HepG2 (cell line): ENCODE results near the gene OSCP1. TPM values are rescaled to one million over a fixed set of nuclear protein-coding genes. Genes with fewer than 3 reads are reported as not detected.

Source experiments
- ATAC-seq: fragments of 200-7000 bp; cut with Tn5 transposase; 3 replicates; pipeline ENCODE4 v1.9.1; 2020; ENCODE audit warnings: mild to moderate bottlenecking, moderate library complexity
- BruUV-seq: library from RNA; stranded (reverse); fragments of 400-500 nt; replicated peaks from 2 replicates; lab custom pipeline; 2021; lab: Mats Ljungman, UMichigan
- CTCF ChIA-PET: fragments of 300-600 bp; formaldehyde crosslinking; extraction: SDS; loops from one replicate; lab custom pipeline; 2021; ENCODE audit warnings: low total read pairs, inconsistent platforms, low intra/inter-chr PET ratio; lab: Yijun Ruan, JAX
- POLR2A ChIA-PET: fragments of 350-600 bp; sonication (Branson Sonifier 250); formaldehyde crosslinking; loops from one replicate; lab custom pipeline; 2020; ENCODE audit warnings: antibody characterized with exemption, inconsistent platforms; lab: Yijun Ruan, JAX
- DNase-seq: peaks from one replicate; pipeline ENCODE4 v3.0.0-alpha.2; 2015; ENCODE audit warnings: low spot score
- FAIRE-seq: peaks from 3 replicates; lab custom pipeline; 2011; peaks lifted over from hg19 to GRCh38; lab: Jason Lieb, UNC
- H2AFZ ChIP-seq: one replicate; pipeline ENCODE4 v1.6.1; 2011; ENCODE audit warnings: low read length, inconsistent platforms
- H3K27ac ChIP-seq: fragments of 300-600 bp; 3 replicates; pipeline ENCODE4 v1.8.0; 2011; ENCODE audit warnings: mixed run types, mild to moderate bottlenecking, mixed read lengths, low read length, inconsistent platforms; ENCODE audit not compliant: insufficient read depth; ENCODE audit errors: extremely low read length
- H3K27me3 ChIP-seq, 2 experiments: fragments of 200-600 bp in 1 of 2; 2 replicates in 1 of 2; 3 replicates in 1 of 2; pipeline versions ENCODE4 v1.6.0 to v1.8.0; 2011; ENCODE audit warnings: low read length in 2 of 2, mild to moderate bottlenecking in 2 of 2, moderate library complexity in 2 of 2, inconsistent platforms in 1 of 2; ENCODE audit not compliant: insufficient read depth in 2 of 2, control insufficient read depth in 1 of 2
- H3K36me3 ChIP-seq, 2 experiments: fragments of 200-600 bp in 1 of 2; replicated peaks in 1 of 2; 2 replicates in 1 of 2; 3 replicates in 1 of 2; pipeline versions ENCODE4 v1.5.1 to v1.8.0; 2011; ENCODE audit warnings: low read length in 2 of 2, inconsistent platforms in 1 of 2; ENCODE audit not compliant: insufficient read depth in 2 of 2, control insufficient read depth in 1 of 2
- H3K4me1 ChIP-seq: 2 replicates; pipeline ENCODE4 v1.5.1; 2012; ENCODE audit warnings: low read length, inconsistent platforms; ENCODE audit not compliant: insufficient read depth
- H3K4me2 ChIP-seq: 2 replicates; pipeline ENCODE4 v1.6.0; 2011; ENCODE audit warnings: low read depth, low read length, inconsistent platforms
- H3K4me3 ChIP-seq, 3 experiments: fragments of 200-600 bp in 1 of 3; sonication (generic), shearing (Covaris generic) in 1 of 3; replicated peaks in 1 of 3; 2 replicates each; pipeline ENCODE4 v1.5.1; 2011 to 2016; ENCODE audit warnings: low read length in 3 of 3, inconsistent platforms in 2 of 3, low read depth in 2 of 3, mild to moderate bottlenecking in 2 of 3, control low read depth in 1 of 3, mixed read lengths in 1 of 3; ENCODE audit not compliant: insufficient read depth in 1 of 3
- H3K79me2 ChIP-seq: one replicate; pipeline ENCODE4 v1.6.1; 2011; ENCODE audit warnings: low read length, inconsistent platforms; ENCODE audit not compliant: insufficient read depth
- H3K9ac ChIP-seq: 2 replicates; pipeline ENCODE4 v1.6.0; 2011; ENCODE audit warnings: mild to moderate bottlenecking, low read depth, low read length, inconsistent platforms; ENCODE audit not compliant: insufficient read depth
- H3K9me3 ChIP-seq: 2 replicates; pipeline ENCODE4 v1.5.1; 2012; ENCODE audit warnings: mild to moderate bottlenecking, low read length
- H4K20me1 ChIP-seq: 2 replicates; pipeline ENCODE4 v1.6.0; 2011; ENCODE audit warnings: inconsistent platforms, mild to moderate bottlenecking, low read length, moderate library complexity; ENCODE audit not compliant: insufficient read depth
- ATRX ChIP-seq: sonication (generic); formaldehyde crosslinking; IDR thresholded peaks from 2 replicates; pipeline ENCODE4 v1.4.0; 2020; ENCODE audit warnings: missing genetic modification reagents, borderline replicate concordance
- CSRNP1 ChIP-seq: sonication (generic); formaldehyde crosslinking; IDR thresholded peaks from 2 replicates; pipeline ENCODE4 v1.8.1; 2023; ENCODE audit warnings: mild to moderate bottlenecking, missing genetic modification reagents
- HINFP ChIP-seq: sonication (generic); formaldehyde crosslinking; IDR thresholded peaks from 2 replicates; pipeline ENCODE4 v1.4.0; 2020; ENCODE audit warnings: low read depth, mild to moderate bottlenecking, missing genetic modification reagents
- KLF16 ChIP-seq, 2 experiments: sonication (generic) in 1 of 2; formaldehyde crosslinking in 1 of 2; IDR thresholded peaks; 2 replicates each; pipeline versions ENCODE4 v1.6.1 to v1.8.0; 2016 to 2023; ENCODE audit warnings: missing genetic modification reagents in 2 of 2, missing compliant biosample characterization in 1 of 2
- TARDBP ChIP-seq: sonication (generic); formaldehyde crosslinking; IDR thresholded peaks from 2 replicates; pipeline ENCODE4 v1.8.0; 2022; ENCODE audit warnings: mild to moderate bottlenecking, missing genetic modification reagents
- ZNF234 ChIP-seq: sonication (generic); formaldehyde crosslinking; conservative IDR thresholded peaks from 2 replicates; pipeline ENCODE4 v1.5.1; 2020; ENCODE audit warnings: mild to moderate bottlenecking, missing genetic modification reagents
- WGBS: methylation state at CpG from one replicate; pipeline ENCODE4 v1.1.6; 2017; ENCODE audit warnings: low lambda C conversion rate; 5-methylcytosine and 5-hydroxymethylcytosine counted together
- in situ Hi-C: cut with HindIII; loops from 2 replicates; pipeline ENCODE4 v1.10.0; 2017; ENCODE audit warnings: low pct_unique_long_range_greater_than_20kb; ENCODE audit not compliant: extremely low pct_ligation_motif_present
- intact Hi-C: fragments of 100-400 bp; cut with micrococcal nuclease; formaldehyde crosslinking; loops from one replicate; pipeline ENCODE4 v1.10.0; 2022; ENCODE audit not compliant: unreplicated experiment
- polyA plus RNA-seq, 8 experiments: library from polyadenylated mRNA; depleted of rRNA in 3 of 8; stranded (reverse) in 7 of 8; unstranded in 1 of 8; fragments of >200 nt; fragmentation: Illumina TruSeq in 4 of 8; extraction: Trizol in 4 of 8; gene quantifications; 2 replicates each; pipeline versions ENCODE4 v1.2.1 to v1.2.3, GENCODE V29; 2011 to 2016; ENCODE audit warnings: low read depth in 4 of 8, missing spikeins in 1 of 8, mixed read lengths in 1 of 8; ENCODE audit not compliant: insufficient read depth in 1 of 8
- total RNA-seq, 5 experiments: library from RNA; depleted of rRNA; stranded (reverse); fragments of >200 nt; fragmentation: Illumina TruSeq; extraction: Trizol; gene quantifications; 2 replicates each; pipeline ENCODE4 v1.2.3, GENCODE V29; 2016; ENCODE audit warnings: low read depth in 1 of 5
- TF ChIP-seq, protein P1 (sequence below): sonication (generic); formaldehyde crosslinking; IDR thresholded peaks from 2 replicates; pipeline ENCODE4 v1.4.0; 2020; ENCODE audit warnings: missing genetic modification reagents, borderline replicate concordance
- TF ChIP-seq, protein P2 (sequence below), 2 experiments: fragments of 450-650 bp in 1 of 2; sonication (generic) in 1 of 2; formaldehyde crosslinking; IDR thresholded peaks; 2 replicates each; pipeline versions ENCODE4 v1.5.0 to v1.8.0; 2020 to 2022; ENCODE audit warnings: mild to moderate bottlenecking in 1 of 2, missing genetic modification reagents in 1 of 2

Gene OSCP1
- total and polyA plus RNA-seq, 2 of the 13 experiments (the other 11 are each of a cell fraction or from before 2014, with no cell fraction given): 0.60 to 0.84 TPM

- in situ Hi-C loops: no loop called here
- H3K4me1 ChIP-seq: peaks cover 14% of the 10 kb centered on the region
- no peaks in the 10 kb centered on the region for H3K36me3 ChIP-seq
- TF ChIP-seq KLF16 (CRISPR knock-in tag; IDR thresholded peaks at IDR 0.05) (no peak), ZNF234 (CRISPR knock-in tag) (no peak), ATRX (CRISPR knock-in tag) (no peak), HINFP (CRISPR knock-in tag) (no peak), TARDBP (CRISPR knock-in tag) (no peak), CSRNP1 (CRISPR knock-in tag) (no peak)
- TF ChIP-seq, protein P1, sequence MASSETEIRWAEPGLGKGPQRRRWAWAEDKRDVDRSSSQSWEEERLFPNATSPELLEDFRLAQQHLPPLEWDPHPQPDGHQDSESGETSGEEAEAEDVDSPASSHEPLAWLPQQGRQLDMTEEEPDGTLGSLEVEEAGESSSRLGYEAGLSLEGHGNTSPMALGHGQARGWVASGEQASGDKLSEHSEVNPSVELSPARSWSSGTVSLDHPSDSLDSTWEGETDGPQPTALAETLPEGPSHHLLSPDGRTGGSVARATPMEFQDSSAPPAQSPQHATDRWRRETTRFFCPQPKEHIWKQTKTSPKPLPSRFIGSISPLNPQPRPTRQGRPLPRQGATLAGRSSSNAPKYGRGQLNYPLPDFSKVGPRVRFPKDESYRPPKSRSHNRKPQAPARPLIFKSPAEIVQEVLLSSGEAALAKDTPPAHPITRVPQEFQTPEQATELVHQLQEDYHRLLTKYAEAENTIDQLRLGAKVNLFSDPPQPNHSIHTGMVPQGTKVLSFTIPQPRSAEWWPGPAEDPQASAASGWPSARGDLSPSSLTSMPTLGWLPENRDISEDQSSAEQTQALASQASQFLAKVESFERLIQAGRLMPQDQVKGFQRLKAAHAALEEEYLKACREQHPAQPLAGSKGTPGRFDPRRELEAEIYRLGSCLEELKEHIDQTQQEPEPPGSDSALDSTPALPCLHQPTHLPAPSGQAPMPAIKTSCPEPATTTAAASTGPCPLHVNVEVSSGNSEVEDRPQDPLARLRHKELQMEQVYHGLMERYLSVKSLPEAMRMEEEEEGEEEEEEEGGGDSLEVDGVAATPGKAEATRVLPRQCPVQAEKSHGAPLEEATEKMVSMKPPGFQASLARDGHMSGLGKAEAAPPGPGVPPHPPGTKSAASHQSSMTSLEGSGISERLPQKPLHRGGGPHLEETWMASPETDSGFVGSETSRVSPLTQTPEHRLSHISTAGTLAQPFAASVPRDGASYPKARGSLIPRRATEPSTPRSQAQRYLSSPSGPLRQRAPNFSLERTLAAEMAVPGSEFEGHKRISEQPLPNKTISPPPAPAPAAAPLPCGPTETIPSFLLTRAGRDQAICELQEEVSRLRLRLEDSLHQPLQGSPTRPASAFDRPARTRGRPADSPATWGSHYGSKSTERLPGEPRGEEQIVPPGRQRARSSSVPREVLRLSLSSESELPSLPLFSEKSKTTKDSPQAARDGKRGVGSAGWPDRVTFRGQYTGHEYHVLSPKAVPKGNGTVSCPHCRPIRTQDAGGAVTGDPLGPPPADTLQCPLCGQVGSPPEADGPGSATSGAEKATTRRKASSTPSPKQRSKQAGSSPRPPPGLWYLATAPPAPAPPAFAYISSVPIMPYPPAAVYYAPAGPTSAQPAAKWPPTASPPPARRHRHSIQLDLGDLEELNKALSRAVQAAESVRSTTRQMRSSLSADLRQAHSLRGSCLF (CRISPR knock-in tag): no peak
- TF ChIP-seq, protein P2, sequence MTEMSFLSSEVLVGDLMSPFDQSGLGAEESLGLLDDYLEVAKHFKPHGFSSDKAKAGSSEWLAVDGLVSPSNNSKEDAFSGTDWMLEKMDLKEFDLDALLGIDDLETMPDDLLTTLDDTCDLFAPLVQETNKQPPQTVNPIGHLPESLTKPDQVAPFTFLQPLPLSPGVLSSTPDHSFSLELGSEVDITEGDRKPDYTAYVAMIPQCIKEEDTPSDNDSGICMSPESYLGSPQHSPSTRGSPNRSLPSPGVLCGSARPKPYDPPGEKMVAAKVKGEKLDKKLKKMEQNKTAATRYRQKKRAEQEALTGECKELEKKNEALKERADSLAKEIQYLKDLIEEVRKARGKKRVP (CRISPR knock-in tag; IDR thresholded peaks at IDR 0.05): no peak
- TF ChIP-seq, all 625 proteins: peak for 0
- Histone ChIP-seq H3K27ac (no peak overlapping the region), H2AFZ (no peak overlapping the region), H3K9ac (no peak overlapping the region), H4K20me1 (no peaks in the 10 kb centered on the region), H3K79me2 (no peaks in the 10 kb centered on the region), H3K4me3 (no peak overlapping the region), H3K9me3 (no peaks in the 10 kb centered on the region), H3K27me3 (no peaks in the 10 kb centered on the region), H3K4me2 (no peak overlapping the region)
- ChIA-PET POLR2A (no interaction called here), CTCF (no interaction called here)
- intact Hi-C loops: no loop called here
- no peak for FAIRE-seq
- 45% methylated on average over 5 of the region's 5 CpGs for WGBS
- no TSS peak for BruUV-seq
- no peak for ATAC-seq
- no peak for DNase-seq
Observed at GRCh38 chr1:36494971-36495370, 44.7 kb upstream of the OSCP1 start.
